ENCODE results near the gene ALOX5. TPM values are rescaled to one million over a fixed set of nuclear protein-coding genes. Genes with fewer than 3 reads are reported as not detected.
"Not testable (repeated sequence)": the region's sequence is repeated elsewhere in the genome, so short reads cannot be mapped to it uniquely, and the experiment has no call there.

ALOX5 gene
- total RNA-seq, 2 experiments from 2014 or later = 0.21 to 0.26 TPM

- no peak overlapping the region for H3K27ac Mint-ChIP-seq
- DNase-seq (no peak), ATAC-seq (no peak)
- intact Hi-C loops (cut with DNase I, micrococcal nuclease) = no loop called here
- no peaks in the 10 kb centered on the region for H3K36me3 Mint-ChIP-seq (ENCODE audit: low read depth)
- CTCF ChIA-PET = no interaction called here
- H3K9me3 Mint-ChIP-seq (ENCODE audit: low read depth) = no peaks in the 10 kb centered on the region
- POLR2A ChIA-PET = no interaction called here
- no peak overlapping the region for H3K4me3 Mint-ChIP-seq
- no peaks in the 10 kb centered on the region for H3K4me1 Mint-ChIP-seq
- H3K27me3 Mint-ChIP-seq = peaks cover 16% of the 10 kb centered on the region
These were observed 37.0 kb downstream of the ALOX5 start for GRCh38 chr10:45410807-45411606.

- no peaks in the 10 kb centered on the region for H3K9me3 Mint-ChIP-seq (ENCODE audit: low read depth)
- ATAC-seq (no peak), DNase-seq (no peak)
- POLR2A ChIA-PET = no interaction called here
- no peaks in the 10 kb centered on the region for H3K36me3 Mint-ChIP-seq (ENCODE audit: low read depth)
- H3K27ac Mint-ChIP-seq = no peak overlapping the region
- H3K4me3 Mint-ChIP-seq = no peak overlapping the region
- CTCF ChIA-PET = no interaction called here
- peaks cover 18% of the 10 kb centered on the region for H3K27me3 Mint-ChIP-seq
- H3K4me1 Mint-ChIP-seq = no peaks in the 10 kb centered on the region
- intact Hi-C loops (cut with DNase I, micrococcal nuclease) = no loop called here
These were observed 37.6 kb downstream of the ALOX5 start for GRCh38 chr10:45411607-45411940.

- CTCF ChIA-PET, H3K4me3 Mint-ChIP-seq: not testable (repeated sequence)
- intact Hi-C loops (cut with DNase I, micrococcal nuclease) = loop anchor here in 1 of 2 experiments (5.0 kb wide), 1 partner anchor 257 kb away; the partner anchor contains the start of gene ZFAND4
These were observed 41.0 kb downstream of the ALOX5 start for GRCh38 chr10:45415062-45415461.

GRCh38 chr10:45416603-45417002, 42.6 kb downstream of the ALOX5 start:
- DNase-seq (no peak), ATAC-seq (no peak)
- CTCF ChIA-PET = no interaction called here
- Mint-ChIP-seq H3K4me3 (no peak overlapping the region), H3K9me3 (ENCODE audit: low read depth) (no peaks in the 10 kb centered on the region), H3K27me3 (peaks cover 5% of the 10 kb centered on the region), H3K4me1 (peaks cover 35% of the 10 kb centered on the region), H3K27ac (no peak overlapping the region), H3K36me3 (ENCODE audit: low read depth) (no peaks in the 10 kb centered on the region)
- POLR2A ChIA-PET = no interaction called here
- intact Hi-C loops (cut with DNase I, micrococcal nuclease) = loop anchor here in 1 of 2 experiments (5.0 kb wide), 1 partner anchor 256 kb away; the partner anchor contains the start of gene ZFAND4

More at GRCh38 chr10:45415062-45415461, 41.0 kb downstream of the ALOX5 start:
- POLR2A ChIA-PET; ATAC-seq; DNase-seq; H3K27ac Mint-ChIP-seq; H3K9me3 Mint-ChIP-seq (ENCODE audit: low read depth); H3K36me3 Mint-ChIP-seq (ENCODE audit: low read depth); H3K27me3 Mint-ChIP-seq: not testable (repeated sequence)
- H3K4me1 Mint-ChIP-seq = peaks cover 19% of the 10 kb centered on the region

- peaks cover 35% of the 10 kb centered on the region for H3K4me1 Mint-ChIP-seq
- H3K27ac Mint-ChIP-seq = no peak overlapping the region
- ChIA-PET CTCF (interaction anchor here (0.7 kb wide), 1 partner anchor 14 kb away, joined by 3 read pairs; no protein-coding TSS in a partner anchor), POLR2A (no interaction called here)
- peaks cover 5% of the 10 kb centered on the region for H3K27me3 Mint-ChIP-seq
- no peak overlapping the region for H3K4me3 Mint-ChIP-seq
- intact Hi-C loops (cut with DNase I, micrococcal nuclease) = loop anchor here in 1 of 2 experiments (5.0 kb wide), 1 partner anchor 255 kb away; the partner anchor contains the start of gene ZFAND4
- H3K36me3 Mint-ChIP-seq (ENCODE audit: low read depth) = no peaks in the 10 kb centered on the region
- ATAC-seq = no peak
- no peak for DNase-seq
- H3K9me3 Mint-ChIP-seq (ENCODE audit: low read depth) = no peaks in the 10 kb centered on the region
These were observed 43.7 kb downstream of the ALOX5 start for GRCh38 chr10:45417746-45418145.

GRCh38 chr10:45418417-45418848, 44.4 kb downstream of the ALOX5 start:
- Mint-ChIP-seq H3K4me1 (peaks cover 35% of the 10 kb centered on the region), H3K9me3 (ENCODE audit: low read depth) (no peaks in the 10 kb centered on the region), H3K27me3 (peaks cover 5% of the 10 kb centered on the region), H3K27ac (peak overlapping the region; percentile 86), H3K36me3 (ENCODE audit: low read depth) (no peaks in the 10 kb centered on the region), H3K4me3 (peak overlapping the region; percentile 81)
- DNase-seq (no peak), ATAC-seq (no peak)
- ChIA-PET CTCF (no interaction called here), POLR2A (no interaction called here)
- intact Hi-C loops (cut with DNase I, micrococcal nuclease) = loop anchor here in 1 of 2 experiments (5.0 kb wide), 1 partner anchor 254 kb away; the partner anchor contains the start of gene ZFAND4

GRCh38 chr10:45418849-45419675, 45.0 kb downstream of the ALOX5 start:
- ChIA-PET POLR2A (no interaction called here), CTCF (no interaction called here)
- H3K27ac Mint-ChIP-seq = peak overlapping the region; percentile 86
- ATAC-seq = peak; percentile 72
- intact Hi-C loops (cut with DNase I, micrococcal nuclease) = loop anchor here in 1 of 2 experiments (5.0 kb wide), 1 partner anchor 253 kb away; the partner anchor contains the start of gene ZFAND4
- no peaks in the 10 kb centered on the region for H3K9me3 Mint-ChIP-seq (ENCODE audit: low read depth)
- H3K27me3 Mint-ChIP-seq = peaks cover 5% of the 10 kb centered on the region
- peak; percentile 61 for DNase-seq
- no peaks in the 10 kb centered on the region for H3K36me3 Mint-ChIP-seq (ENCODE audit: low read depth)
- H3K4me1 Mint-ChIP-seq = peaks cover 35% of the 10 kb centered on the region
- peak overlapping the region; percentile 81 for H3K4me3 Mint-ChIP-seq

GRCh38 chr10:45419676-45420025, 45.6 kb downstream of the ALOX5 start:
- H3K4me1 Mint-ChIP-seq = peaks cover 35% of the 10 kb centered on the region

GRCh38 chr10:45420453-45421192, 46.6 kb downstream of the ALOX5 start:
- H3K4me3 Mint-ChIP-seq = peak overlapping the region; percentile 81
- DNase-seq = peak; percentile 64
- H3K36me3 Mint-ChIP-seq (ENCODE audit: low read depth) = no peaks in the 10 kb centered on the region
- H3K27ac Mint-ChIP-seq = peak overlapping the region; percentile 86
- intact Hi-C loops (cut with DNase I, micrococcal nuclease) = no loop called here
- peak; percentile 43 for ATAC-seq
- no peaks in the 10 kb centered on the region for H3K9me3 Mint-ChIP-seq (ENCODE audit: low read depth)
- CTCF ChIA-PET = interaction anchor here (1.4 kb wide), 1 partner anchor 186 kb away, joined by 5 read pairs; no protein-coding TSS in a partner anchor
- peaks cover 35% of the 10 kb centered on the region for H3K4me1 Mint-ChIP-seq
- POLR2A ChIA-PET = no interaction called here
- H3K27me3 Mint-ChIP-seq = peaks cover 5% of the 10 kb centered on the region

More at GRCh38 chr10:45419676-45420025, 45.6 kb downstream of the ALOX5 start:
- ChIA-PET POLR2A (no interaction called here), CTCF (interaction anchor here (1.4 kb wide), 1 partner anchor 185 kb away, joined by 5 read pairs; no protein-coding TSS in a partner anchor)
- DNase-seq (no peak), ATAC-seq (no peak)
- peaks cover 5% of the 10 kb centered on the region for H3K27me3 Mint-ChIP-seq
- H3K4me3 Mint-ChIP-seq = peak overlapping the region; percentile 81
- H3K27ac Mint-ChIP-seq = peak overlapping the region; percentile 86
- H3K36me3 Mint-ChIP-seq (ENCODE audit: low read depth) = no peaks in the 10 kb centered on the region
- intact Hi-C loops (cut with DNase I, micrococcal nuclease) = loop anchor here in 1 of 2 experiments (5.0 kb wide), 1 partner anchor 253 kb away; the partner anchor contains the start of gene ZFAND4
- no peaks in the 10 kb centered on the region for H3K9me3 Mint-ChIP-seq (ENCODE audit: low read depth)

- intact Hi-C loops (cut with DNase I, micrococcal nuclease) = no loop called here
- ChIA-PET POLR2A (no interaction called here), CTCF (interaction anchor here (1.4 kb wide), 1 partner anchor 186 kb away, joined by 5 read pairs; no protein-coding TSS in a partner anchor)
- DNase-seq (no peak), ATAC-seq (no peak)
- Mint-ChIP-seq H3K4me3 (no peak overlapping the region), H3K27me3 (peaks cover 4% of the 10 kb centered on the region), H3K9me3 (ENCODE audit: low read depth) (no peaks in the 10 kb centered on the region), H3K36me3 (ENCODE audit: low read depth) (no peaks in the 10 kb centered on the region), H3K4me1 (peaks cover 35% of the 10 kb centered on the region), H3K27ac (peak overlapping the region; percentile 49)
These were observed 47.4 kb downstream of the ALOX5 start for GRCh38 chr10:45421221-45422097.
